GM21619 (cell line): Measurements from ENCODE around the gene NPAT.
"Not testable (repeated sequence)": the region's sequence is repeated elsewhere in the genome, so short reads cannot be mapped to it uniquely, and the experiment has no call there.

Experiments used
- ATAC-seq: cut with Tn5 transposase; IDR thresholded peaks from one replicate; pipeline ENCODE4 v1.9.1; 2021; ENCODE audit not compliant: unreplicated experiment

NPAT gene

GRCh38 chr11:108162878-108163277, 59.6 kb downstream of the NPAT start:
- ATAC-seq, result not testable (repeated sequence)

DNA sequence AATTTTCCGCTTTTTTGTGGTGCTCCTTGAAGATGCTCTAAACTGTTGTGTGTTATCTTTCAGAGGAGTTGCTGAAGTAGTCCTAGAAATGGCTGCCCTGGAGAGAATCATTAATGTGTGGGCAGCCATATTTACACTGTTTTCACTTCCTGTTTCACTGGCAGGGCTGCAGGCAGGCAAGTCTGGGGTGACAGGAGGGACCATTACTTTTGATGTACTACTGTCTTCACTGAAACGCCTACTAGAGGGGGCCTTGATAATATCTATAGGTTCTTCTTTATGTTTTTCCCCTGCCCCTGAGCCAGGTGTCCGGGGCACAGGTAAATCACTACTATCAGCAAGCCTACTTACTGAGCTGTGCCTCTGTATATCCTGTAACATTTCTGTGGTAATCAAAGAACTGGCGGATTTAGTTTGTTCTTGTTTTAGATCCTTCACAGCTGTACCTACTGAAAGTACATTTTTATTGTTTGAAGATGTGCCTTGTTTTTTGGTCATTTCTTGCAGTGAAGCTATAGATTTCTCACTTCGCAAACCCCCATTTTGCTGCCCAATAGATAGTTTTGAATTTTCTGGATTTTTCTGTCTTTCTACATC, 61.4 kb downstream of the NPAT start:
- peak; percentile 100 for ATAC-seq

- no peak for ATAC-seq
Measured at GRCh38 chr11:108154591-108154990, 67.8 kb downstream of the NPAT start.

DNA sequence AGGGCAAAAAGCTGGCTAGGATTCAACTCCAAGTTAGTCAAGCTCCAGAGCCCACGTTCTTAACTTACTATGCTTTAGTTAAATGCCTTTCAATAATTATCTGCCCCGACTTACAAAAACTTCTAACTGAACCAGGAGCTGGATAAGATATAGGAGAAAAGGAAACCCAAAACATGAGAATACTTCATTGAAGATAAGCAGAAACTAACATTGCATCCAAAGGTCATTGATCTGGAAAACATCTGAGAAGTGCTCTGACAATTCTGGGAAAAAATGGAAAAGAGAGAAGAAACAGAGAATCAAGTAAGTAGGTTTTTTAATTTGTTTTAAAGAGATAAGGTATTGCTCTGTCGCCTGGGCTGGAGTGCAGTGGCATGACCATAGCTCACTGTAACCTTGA, 73.9 kb downstream of the NPAT start:
- no peak for ATAC-seq

GRCh38 chr11:108147150-108147549, 75.3 kb downstream of the NPAT start:
- no peak for ATAC-seq

GRCh38 chr11:108144615-108145014, 77.8 kb downstream of the NPAT start:
- no peak for ATAC-seq

GRCh38 chr11:108142304-108142703, 80.1 kb downstream of the NPAT start:
- no peak for ATAC-seq

DNA sequence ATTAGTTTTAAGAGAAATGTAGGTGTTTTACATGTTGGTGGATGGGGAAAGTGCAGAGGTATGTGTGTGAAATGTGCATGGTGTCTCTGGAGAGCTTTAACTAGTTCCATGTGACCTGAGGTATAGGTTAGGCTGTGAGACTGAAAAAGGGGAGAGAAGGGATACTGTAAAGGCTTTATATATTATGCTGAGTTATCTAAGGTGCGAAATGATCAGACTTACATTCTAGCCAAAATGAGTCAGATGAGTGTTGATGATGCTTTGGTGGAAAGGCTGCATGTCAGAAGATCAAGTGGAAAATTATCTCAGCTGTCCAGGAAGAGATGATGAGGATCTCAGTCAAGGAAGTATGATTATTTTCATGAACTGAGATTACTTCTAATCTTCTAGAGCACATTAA, 85.2 kb downstream of the NPAT start:
- no peak for ATAC-seq

GRCh38 chr11:108135845-108136544, 86.4 kb downstream of the NPAT start:
- ATAC-seq, result no peak

GRCh38 chr11:108132993-108133538, 89.4 kb downstream of the NPAT start:
- not testable (repeated sequence) for ATAC-seq

DNA sequence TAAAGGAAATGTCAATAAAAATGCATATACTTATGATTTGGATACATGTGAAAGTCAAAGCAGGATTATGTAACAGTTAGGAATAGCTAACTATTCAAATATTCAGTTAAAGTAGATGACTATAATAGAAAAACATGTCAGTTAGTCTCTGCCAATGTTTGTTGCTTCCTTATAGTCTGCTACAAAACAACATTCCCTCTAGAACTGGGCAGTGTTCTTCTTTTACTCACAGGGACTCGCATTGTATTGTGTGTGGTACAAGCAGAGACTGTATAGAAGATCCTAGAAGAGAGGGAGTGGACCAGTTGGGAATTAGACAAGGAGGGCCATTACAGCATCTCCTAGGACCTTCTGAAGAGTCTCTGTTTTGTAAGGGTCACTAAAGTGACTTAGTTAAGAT, 90.4 kb downstream of the NPAT start:
- no peak for ATAC-seq

GRCh38 chr11:108128772-108129171, 93.7 kb downstream of the NPAT start:
- no peak for ATAC-seq

DNA sequence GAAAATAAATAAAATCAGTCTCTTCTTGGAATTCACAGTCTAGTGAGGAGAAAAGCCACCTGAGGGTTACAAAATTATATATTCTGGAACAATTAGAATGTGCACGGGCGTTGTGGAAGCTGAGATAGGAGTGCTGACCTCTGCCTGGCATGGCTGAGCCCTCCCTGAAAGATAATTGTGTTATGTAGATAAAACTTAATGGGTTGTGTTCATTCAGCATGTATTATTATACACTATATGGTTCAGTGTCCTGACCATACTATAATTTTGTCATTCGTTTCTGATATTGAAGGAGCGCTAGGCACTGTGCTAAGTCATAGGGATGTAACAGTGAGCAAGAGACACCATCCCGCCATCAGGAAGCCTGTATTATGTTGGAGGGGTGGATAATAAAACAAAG, 97.3 kb downstream of the NPAT start:
- no peak for ATAC-seq

GRCh38 chr11:108122166-108122628, 100.2 kb downstream of the NPAT start:
- ATAC-seq, result no peak

GRCh38 chr11:108121274-108122155, 100.9 kb downstream of the NPAT start, which contains the start of gene ACAT1:
Gene ACAT1 (plus strand): TSS chr11:108121567. CDS start chr11:108121607, 40 bp downstream.
- peak; percentile 96 for ATAC-seq

- ATAC-seq, result peak; percentile 12
Measured at GRCh38 chr11:108120936-108121273, 101.5 kb downstream of the NPAT start.

DNA sequence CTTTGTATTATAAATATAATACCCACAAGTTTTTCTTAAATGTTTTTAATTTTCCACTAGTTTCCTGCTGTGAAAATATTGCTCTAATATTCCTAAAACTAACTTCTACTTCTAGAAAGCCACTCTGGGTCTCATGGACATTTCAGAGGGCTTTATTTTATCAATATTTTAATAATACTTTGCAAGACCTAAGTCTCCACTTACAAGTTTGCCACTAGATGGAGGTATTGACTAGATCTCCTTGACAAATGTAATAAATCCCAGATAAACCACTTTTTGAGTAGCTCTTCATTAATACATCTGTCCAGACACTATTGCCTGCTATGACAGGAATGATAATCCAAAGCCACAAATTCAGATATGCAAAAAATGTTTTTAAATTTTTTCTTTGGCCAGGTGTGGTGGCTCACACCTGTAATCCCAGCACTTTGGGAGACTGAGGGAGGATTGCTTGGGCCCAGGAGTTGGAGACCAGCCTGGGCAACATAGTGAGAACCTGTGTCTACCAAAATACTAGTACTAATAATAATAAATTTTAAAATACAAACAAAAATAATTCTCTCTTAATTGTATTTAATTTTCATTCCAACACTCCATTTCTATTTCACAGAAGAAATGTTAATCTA, 104.6 kb downstream of the NPAT start:
- ATAC-seq, result no peak

DNA sequence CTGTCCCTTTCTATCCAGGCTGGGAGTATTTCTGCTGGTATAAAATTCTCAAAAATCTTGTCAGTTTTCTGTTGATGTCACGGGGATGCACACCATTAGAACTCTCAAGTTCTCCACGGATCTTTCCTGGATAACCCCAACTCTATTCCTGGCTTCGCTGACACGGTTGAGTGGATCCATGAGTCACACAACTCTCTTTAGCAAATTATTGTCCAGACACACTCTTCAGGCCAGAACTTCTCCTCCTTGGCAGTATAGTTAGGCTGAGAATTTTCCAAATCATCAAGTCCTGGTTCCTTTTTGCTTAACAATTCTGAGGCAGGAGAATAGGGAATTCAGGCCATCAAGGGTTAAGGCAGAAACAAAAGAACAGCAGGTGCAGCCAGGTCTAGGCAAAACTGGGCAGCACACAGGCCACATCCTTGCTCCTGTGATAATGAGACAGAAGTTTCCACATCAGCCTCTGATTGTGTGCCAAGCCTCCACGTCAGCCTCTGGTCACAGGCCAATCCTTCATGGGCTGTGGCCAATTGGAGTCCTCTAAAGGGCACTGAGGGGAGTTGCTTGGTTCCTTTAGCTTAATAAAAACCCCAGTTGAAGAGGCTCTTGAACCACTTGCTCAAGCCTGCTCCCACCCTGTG, 106.8 kb downstream of the NPAT start:
- ATAC-seq, result no peak

GRCh38 chr11:108112057-108112456, 110.4 kb downstream of the NPAT start:
- no peak for ATAC-seq

DNA sequence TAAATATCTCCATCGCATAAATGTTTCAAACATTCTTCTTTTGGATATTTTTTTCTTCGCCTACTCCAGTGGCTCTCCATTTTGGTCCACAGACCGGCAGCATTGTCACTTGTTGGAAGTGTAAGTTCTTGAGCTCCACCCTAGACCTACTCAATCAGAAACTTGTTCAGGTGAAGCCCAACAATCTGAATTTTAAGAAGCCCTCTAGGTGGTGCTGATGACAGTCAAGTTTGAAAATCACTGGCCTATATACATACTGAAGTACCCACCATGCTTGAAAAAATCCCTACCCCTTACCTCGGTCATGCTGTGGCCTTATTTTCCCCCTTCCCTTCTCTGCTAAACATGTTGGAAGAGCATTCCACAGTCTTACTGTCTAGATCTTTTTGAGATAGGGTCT, 111.3 kb downstream of the NPAT start:
- no peak for ATAC-seq
